Epithelial cell of umbilical artery (primary cell): ENCODE results near the gene MAGEC3. TPM values are rescaled to one million over a fixed set of nuclear protein-coding genes. Genes with fewer than 3 reads are reported as not detected.

ENCODE experiments used
- total RNA-seq: library from RNA; depleted of rRNA; stranded (reverse); fragments of >200 nt; gene quantifications from 2 replicates; pipeline ENCODE4 v1.2.3, GENCODE V29; 2014

MAGEC3 gene
- total RNA-seq = not detected in 2 replicates

DNA sequence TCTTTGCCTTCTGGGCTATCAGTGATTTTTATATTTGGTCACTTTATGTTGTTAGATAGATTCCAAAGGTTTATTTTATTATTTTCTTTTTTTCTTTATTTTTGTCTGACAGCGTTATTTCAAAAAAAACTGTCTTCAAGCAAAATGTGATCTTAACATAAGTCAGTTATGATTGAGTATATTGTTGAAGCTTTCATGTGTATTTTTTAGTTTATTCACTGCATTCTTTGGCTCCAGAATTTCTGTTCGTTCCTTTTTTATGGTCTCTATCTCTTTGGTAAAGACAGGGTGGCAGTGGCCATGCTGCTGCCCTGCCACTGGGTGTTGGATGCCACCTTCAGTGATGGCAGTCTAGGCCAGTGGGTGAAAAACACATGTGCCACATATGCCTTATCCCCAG lies at the start of gene MAGEC3:
MAGEC3 (plus strand) TSS at position 301 of the 400 bp plus-strand sequence; CDS start at position 301, 0 bp downstream.

DNA sequence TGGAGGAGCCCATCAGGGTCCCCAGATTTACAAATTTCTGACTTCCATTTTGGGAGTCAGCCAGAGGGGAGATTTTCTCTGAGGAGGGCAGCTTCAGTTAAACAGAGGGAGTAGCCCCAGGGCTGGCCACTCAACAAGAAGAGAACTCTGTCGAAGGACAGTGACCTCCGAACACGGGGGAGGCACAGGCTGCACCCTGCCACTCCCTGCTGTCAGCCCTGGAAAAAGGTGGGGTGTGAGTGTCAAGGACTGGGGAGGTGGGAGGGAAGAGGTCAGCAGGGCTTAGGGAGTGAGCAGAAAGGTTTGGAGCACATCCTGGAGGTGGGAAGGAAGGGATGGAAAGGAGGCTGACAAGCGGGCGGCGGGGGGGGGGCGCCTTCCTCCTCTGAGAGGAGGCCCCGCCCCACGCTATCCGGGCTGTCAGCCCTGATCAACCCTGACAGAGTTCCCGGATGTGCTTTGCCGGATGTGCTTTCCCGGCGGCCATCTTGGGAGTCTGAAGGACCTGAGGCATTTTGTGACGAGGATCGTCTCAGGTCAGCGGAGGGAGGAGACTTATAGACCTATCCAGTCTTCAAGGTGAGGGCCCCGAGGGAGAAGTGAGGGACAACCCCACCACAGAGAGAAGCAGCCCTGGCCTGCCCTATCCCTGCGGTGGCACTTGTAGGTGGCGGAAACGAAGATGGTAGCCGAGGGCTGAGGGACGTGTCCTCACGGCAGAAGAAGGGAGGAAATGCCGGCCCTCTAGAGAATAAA lies 65.5 kb downstream of the MAGEC3 start, which contains the start of gene MAGEC1:
MAGEC1 (plus strand) TSS at position 495 of the 756 bp plus-strand sequence. CDS start 1,179 bp downstream, outside the sequence.

Other genes with a start within 250 kb of the MAGEC3 start
- gene SPANXA2, start 248.6 kb upstream of the MAGEC3 start, total RNA-seq = not detected in 2 replicates
- not detected in 2 replicates for gene SPANXD, start 139.6 kb upstream of the MAGEC3 start, total RNA-seq
- gene MAGEC1, start 65.6 kb downstream of the MAGEC3 start, total RNA-seq = not detected in 2 replicates